ENCODE measurements around the gene DAPK2.
A peak's percentile ranks its signal among the peaks of the same experiment; 100 is the strongest.

Gene DAPK2

DNA sequence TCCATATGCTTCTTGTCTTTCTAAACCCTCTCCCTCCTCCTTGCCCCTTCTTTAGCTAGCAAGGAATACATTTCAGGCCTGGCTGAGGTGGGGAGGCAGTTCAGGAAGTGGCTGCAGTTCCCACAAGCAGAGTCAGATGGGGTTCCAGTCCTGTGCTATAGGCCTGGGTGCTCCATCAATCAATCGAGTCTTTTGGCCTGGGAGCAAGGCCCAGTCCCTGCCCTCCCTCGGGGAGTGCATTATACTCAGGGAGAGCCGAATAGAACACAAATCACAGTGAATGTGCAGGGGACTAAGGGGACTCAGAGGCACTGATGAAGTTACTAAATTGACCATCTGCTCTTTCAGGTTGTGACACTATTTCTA lies 154.5 kb downstream of the DAPK2 start:
- in situ Hi-C loops (cut with MboI; ENCODE audit: low pct_unique_long_range_greater_than_20kb, low sequenced_read_pairs) = no loop called here
- peak; percentile 49 for DNase-seq

DNA sequence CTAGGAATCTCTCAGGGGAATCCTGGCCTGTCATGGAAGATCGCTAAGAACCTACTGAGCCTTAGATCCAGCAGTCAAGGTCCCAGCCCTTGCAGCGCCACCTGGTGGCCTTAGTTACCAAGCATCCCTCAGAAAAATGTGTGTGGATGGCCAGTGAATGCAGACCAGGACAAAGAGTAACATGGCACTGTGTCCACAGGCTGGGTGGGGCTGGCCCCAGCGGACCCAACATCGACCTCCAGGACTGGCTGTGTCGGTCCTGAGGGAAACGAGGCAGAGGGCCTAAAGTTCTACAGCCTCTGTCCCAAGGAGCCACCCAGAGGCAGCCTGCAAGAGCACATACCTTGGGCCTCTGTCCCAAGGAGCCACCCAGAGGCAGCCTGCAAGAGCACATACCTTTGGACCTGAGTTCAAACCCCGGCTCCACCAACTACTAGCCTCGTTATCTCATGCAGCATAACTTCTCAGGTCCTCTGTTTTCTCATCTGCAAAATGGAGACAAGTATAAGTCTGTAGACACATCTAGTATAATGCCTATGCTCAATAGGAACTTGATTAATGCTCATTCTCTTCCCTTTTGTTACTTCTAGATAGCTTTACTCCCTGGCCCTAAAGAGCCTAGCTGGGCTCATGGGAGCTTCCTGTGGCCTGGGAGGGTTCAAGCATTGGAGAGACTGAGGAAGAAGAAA lies 155.1 kb downstream of the DAPK2 start:
- in situ Hi-C loops (cut with MboI; ENCODE audit: low pct_unique_long_range_greater_than_20kb, low sequenced_read_pairs) = no loop called here
- DNase-seq = peak; percentile 96

DNA sequence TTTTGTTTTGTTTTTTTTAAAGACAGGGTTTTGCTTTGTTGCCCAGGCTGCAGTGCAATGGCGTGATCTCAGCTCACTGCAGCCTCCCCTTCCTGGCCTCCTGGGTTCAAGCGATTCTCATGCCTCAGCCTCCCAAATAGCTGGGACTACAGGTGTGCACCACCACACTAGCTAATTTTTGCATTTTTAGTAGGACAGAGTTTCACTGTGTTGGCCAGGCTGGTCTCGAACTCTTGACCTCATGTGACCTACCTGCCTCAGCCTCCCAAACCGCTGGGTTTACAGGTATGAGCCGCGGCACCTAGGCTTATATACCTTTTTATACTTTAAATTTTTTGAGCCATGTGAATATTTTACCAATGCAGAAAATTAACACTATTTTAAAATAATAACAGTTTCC lies 155.7 kb downstream of the DAPK2 start:
- in situ Hi-C loops (cut with MboI; ENCODE audit: low pct_unique_long_range_greater_than_20kb, low sequenced_read_pairs) = no loop called here
- no peak for DNase-seq

DNA sequence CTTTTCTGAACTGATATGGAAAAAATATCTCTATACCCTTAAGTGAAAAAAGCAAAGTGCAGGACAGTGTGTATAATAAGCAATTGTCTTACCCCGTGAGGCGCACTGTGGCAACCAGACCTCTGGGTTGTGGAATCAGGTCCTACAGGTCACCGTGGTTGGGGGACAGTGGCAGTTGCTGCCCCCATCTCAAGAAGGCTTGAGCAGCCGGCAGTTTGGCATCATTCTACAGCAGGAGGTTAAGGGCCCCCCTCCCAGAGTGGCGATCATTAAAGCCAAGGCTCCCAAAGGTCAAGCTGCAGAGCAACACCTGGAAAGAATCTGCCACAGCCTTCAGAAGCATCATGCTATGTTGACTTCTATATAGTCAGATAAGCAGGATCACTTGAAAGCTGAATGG lies 156.5 kb downstream of the DAPK2 start:
- DNase-seq = no peak
- in situ Hi-C loops (cut with MboI; ENCODE audit: low pct_unique_long_range_greater_than_20kb, low sequenced_read_pairs) = no loop called here

DNA sequence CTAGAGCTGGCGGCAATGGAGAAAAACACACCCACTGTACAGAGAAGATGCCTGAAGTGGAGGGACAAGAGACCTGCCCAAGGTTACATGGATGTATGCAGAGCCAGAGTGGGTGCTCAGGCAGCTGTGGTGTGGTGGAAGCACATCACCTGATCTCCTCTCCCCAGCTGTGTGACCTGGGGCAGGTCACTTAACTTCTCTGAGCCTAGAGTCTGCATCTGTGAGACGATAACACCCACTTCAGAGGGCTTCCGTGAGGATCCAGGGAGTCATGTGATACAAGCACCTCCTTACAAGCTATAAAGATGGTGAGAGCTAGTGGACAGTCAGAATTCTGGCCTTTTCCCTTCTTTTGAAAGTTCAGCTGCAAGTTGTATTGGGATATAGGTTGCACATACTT lies 157.5 kb downstream of the DAPK2 start:
- DNase-seq = no peak
- in situ Hi-C loops (cut with MboI; ENCODE audit: low pct_unique_long_range_greater_than_20kb, low sequenced_read_pairs) = no loop called here

DNA sequence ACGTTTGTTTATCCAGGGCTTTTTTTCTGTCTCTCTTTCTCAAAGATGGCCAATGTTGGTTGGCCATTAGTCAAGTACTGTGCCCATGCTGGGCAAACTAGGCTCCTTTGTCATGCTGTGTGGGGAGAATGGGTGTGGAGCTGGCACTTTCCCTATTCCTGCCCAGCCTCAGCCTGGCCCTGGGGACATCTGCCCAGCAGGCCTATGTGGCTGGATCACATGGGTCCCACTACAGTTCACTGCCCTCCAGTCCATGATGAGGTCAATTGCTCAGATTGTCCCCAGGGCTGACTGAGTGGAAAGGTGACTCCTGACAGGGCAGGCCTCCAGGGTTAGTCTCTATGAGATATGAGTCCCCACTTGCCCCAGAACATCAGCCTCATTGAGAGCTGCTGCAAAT lies 158.1 kb downstream of the DAPK2 start:
- in situ Hi-C loops (cut with MboI; ENCODE audit: low pct_unique_long_range_greater_than_20kb, low sequenced_read_pairs) = no loop called here
- no peak for DNase-seq

DNA sequence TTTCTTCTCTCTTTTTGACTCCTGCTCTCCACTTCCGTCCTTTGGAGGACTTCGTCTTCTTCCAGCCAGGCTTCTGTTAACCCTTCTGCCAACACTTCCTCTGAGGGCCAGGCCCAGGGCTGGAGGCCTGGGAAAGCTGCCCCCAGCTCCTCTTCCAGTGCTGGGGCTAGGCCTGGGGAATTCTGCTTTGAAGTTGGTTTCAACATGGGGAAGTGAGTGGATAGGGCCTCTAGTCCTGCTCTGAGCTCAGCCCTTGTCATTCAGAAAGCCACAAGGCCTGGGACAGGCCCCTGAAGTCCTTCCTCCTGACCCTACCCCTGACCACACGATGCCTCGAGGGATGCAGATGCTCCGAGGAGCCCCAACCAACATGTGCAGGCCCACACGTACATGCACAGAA lies 158.7 kb downstream of the DAPK2 start:
- in situ Hi-C loops (cut with MboI; ENCODE audit: low pct_unique_long_range_greater_than_20kb, low sequenced_read_pairs) = no loop called here
- peak; percentile 77 for DNase-seq

DNA sequence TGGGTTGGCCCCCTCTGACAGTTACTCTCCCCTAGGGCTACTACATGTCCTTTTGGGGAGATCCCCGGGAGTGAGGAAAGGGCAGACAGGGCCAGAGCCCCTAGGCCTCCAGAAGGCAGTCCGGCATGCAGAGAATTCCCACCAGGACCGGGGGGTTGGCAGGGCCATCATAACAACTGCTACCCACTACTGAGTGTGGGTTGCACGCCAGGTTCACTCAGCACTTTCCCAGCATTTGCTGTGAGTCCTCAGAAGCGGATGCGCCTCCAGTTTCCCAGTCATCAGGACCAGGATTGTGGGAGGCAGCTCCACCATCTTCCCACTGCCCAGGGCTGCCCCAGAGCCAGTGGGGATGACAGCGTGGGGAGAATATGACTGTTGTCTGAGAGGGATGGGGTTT lies 161.3 kb downstream of the DAPK2 start:
- no peak for DNase-seq
- in situ Hi-C loops (cut with MboI; ENCODE audit: low pct_unique_long_range_greater_than_20kb, low sequenced_read_pairs) = no loop called here

DNA sequence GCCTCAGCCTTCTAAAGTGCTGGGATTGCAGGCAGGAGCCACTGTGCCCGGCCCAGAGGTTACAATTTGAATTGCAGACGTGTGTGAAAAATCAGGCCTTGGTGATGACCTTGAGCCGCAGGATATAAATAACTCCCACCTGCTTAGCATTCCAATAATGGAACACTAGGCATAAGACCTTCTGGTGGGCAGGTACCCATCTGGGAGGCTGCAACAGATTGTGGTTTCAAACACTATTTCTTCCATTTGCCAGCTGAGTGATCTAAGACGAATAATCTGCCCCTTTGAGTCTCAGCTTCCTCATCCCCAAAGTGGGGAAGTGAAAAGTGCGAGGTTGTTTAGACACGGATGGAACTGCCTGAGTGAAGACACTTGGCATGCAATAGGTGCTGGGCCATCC lies 164.9 kb downstream of the DAPK2 start:
- DNase-seq = peak; percentile 47
- in situ Hi-C loops (cut with MboI; ENCODE audit: low pct_unique_long_range_greater_than_20kb, low sequenced_read_pairs) = no loop called here

DNA sequence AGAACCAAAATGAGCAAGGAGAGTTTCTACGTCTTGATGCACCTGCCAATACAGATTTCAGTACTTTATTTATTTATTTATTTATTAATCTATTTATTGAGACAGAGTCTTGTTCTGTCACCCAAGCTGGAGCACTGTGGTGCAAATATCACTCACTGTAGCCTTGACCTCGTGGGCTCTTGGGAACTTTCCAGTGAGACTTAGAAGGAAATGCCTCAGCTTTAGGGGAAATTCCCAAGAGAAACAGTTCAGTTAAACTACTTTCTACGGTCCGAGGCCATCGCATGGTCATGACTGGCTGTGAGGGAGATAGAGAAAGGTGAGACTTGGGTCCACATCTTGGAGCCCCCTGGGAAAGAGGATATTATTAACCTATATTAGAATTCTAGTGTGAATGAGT lies 165.5 kb downstream of the DAPK2 start:
- in situ Hi-C loops (cut with MboI; ENCODE audit: low pct_unique_long_range_greater_than_20kb, low sequenced_read_pairs) = no loop called here
- DNase-seq = no peak

DNA sequence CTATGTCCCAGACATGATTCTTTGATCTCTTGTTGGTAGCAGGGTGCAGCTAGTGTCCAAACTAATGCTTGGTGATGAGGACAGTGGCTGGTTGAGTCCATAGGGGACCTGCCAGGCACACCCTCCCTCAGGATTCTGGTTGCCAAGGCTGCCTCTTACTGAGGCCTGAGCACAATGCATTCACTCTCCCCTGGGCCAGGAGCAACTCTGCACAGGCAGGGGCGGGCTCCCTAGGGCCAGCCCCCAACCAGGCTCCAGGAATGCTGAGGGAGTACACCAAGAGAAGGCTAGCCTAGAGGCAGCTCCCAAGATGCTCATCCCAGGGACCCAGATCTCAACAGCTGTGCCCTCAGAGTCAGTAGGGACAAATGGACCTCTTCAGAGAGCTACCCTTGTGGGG lies 166.3 kb downstream of the DAPK2 start:
- no peak for DNase-seq
- in situ Hi-C loops (cut with MboI; ENCODE audit: low pct_unique_long_range_greater_than_20kb, low sequenced_read_pairs) = no loop called here

DNA sequence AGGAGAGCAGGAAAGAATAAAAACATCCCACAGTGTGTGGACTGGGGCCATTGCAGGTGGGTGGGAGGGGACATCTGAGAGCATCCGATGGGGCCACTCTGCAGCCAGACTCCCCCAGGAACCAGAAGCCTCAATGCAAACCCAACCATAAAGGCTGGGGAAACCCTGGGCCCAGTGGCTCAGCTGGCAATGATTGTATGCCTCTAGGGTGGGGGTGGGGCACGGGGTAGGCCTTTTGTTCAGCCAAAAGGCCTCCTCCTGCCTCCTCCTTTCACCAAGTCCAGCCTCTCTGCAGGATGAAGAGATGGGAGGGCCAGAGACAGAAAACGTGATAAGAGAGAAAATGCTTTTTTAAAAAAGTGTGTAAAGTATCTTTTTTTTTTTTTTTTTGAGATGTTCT lies 167.1 kb downstream of the DAPK2 start:
- in situ Hi-C loops (cut with MboI; ENCODE audit: low pct_unique_long_range_greater_than_20kb, low sequenced_read_pairs) = no loop called here
- DNase-seq = no peak

DNA sequence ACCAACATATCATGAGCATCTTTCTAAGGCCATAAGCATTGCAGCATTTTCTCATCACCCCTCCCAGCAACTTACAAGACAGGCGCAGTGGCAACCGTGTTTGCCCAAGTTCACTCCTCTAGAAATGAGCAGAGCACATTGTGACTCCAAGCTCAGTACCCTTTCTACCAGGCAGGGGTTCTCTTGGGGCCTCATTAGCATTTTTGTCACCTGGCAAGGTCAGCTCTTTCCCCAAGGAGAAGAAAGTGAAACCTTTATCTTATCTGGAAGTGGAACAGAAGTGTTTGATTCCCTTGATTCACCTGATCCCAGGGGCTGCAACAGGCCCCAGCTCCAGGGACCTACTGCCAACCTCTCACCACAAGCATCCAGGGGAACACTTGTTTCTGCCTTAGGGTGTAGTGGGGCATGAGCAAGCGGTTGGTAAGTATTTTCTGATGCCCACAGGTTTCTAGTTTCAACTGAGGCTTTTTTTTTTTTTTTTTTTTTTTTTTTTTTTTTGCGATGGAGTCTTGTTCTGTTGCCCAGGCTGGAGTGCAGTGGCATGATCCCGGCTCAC lies 168.5 kb downstream of the DAPK2 start:
- no peak for DNase-seq
- in situ Hi-C loops (cut with MboI; ENCODE audit: low pct_unique_long_range_greater_than_20kb, low sequenced_read_pairs) = no loop called here

DNA sequence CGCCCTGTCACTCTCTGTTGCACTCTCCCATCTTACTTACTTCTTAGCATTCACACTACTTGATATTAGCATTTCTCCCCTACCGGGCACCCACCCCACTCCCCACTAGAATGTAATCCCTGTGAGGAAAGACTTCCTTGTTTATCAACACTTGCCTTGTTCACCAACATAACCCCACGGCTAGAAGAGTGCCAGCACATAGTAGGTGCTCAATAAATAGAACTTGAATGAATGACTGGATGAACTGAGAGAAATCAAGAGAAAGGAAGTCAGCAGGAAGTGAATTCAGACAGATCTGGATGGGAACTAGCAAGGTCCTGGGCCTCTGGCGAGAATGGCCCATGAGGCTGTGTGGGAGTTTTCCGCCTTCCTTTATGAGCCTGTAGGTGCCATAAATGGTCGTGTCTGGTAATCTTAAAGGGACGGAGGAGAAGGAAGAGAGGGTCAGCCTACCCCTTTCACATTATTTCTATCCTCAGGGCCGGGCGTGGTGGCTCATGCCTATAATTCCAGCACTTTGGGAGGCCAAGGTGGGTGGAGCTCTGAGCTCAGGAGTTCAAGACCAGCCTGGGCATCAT lies 170.1 kb downstream of the DAPK2 start:
- in situ Hi-C loops (cut with MboI; ENCODE audit: low pct_unique_long_range_greater_than_20kb, low sequenced_read_pairs) = no loop called here
- peak; percentile 66 for DNase-seq

DNA sequence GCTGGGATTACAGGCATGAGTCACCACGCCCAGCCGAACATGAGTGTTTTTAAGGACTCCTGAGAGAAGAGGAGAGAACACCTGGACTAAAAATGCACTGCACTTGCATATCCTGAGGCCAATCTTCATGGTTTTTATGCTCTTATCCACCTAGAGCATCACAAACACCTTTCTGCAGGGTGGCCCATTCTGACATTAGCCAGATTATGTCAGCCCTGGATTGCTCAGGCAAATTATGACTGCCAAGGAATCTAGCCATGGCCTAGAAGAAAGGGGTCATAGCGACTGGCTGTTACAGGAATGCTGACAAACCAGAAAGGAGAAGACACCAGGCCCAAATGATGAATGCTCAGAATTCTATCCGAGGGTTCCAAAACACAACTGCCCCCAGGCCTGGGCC lies 171.7 kb downstream of the DAPK2 start:
- in situ Hi-C loops (cut with MboI; ENCODE audit: low pct_unique_long_range_greater_than_20kb, low sequenced_read_pairs) = no loop called here
- DNase-seq = no peak

DNA sequence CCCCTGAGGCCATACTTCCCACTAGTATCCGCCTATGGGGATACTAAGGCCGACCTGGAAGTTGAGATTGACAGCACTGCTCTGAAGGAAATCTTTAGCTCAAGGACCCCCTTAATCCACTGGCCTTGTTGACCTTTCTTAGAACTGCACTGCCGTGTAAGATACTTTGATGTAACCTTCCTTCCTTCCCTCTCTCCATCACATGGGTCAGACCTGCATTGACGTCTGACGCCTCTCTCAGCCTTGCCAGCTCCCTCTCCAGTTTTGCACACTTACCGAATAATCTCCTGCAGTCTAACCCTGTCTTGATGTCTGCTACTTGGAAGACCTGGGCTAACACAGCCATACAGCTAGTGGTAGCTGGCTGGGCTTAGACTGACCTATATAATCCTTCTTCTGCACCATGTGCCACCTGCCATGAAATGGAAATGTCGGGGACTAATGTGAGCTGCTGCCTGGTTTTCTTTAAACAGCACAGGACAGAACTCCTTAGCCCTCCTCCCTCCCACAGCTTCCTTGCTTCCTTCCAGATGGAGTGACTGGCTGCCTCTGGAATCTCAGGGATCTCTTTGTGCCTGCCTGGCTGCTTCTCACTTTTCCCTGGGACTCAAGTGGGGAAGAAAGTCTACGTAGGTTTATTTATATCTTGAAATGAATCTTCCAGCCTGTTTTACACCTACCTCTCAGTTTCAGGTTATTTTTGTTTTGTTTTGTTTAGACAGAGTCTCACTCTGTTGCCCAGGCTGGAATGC lies 173.3 kb downstream of the DAPK2 start:
- in situ Hi-C loops (cut with MboI; ENCODE audit: low pct_unique_long_range_greater_than_20kb, low sequenced_read_pairs) = no loop called here
- DNase-seq = no peak

DNA sequence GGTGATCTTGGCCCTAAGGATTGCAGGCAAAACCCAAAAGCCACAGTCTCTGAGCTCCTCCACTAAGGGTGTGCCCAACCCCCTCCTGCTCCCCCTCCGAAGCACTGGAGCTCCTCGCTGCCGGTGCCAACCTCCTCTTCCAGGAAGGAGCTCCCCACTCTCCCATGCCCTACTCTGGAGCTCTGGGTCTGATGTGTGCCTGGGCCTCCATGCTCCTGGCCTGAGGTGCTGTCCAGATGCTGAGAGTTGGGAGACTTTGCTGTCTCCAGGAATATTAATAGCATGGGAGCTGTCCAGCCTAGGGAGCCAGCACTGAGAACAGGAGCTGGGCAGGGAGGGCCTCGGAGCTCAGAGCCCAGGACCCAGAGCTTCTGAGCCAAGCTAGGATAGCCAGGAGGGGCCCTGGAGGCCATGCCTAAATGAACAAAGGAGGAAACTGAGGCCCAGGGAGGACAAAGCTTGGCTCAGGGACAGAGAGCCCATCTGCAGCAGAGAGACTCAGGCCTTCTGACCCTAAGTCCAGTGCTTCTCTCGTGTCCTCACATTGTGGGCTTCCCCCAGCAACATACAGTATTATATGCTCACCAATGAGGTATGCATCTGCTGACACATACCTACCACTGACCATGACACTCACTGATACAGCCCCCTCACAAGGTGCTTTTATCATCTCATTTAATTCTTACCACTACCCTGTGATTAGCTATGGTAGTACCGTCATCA lies 175.6 kb downstream of the DAPK2 start:
- in situ Hi-C loops (cut with MboI; ENCODE audit: low pct_unique_long_range_greater_than_20kb, low sequenced_read_pairs) = no loop called here
- DNase-seq = peak; percentile 73

DNA sequence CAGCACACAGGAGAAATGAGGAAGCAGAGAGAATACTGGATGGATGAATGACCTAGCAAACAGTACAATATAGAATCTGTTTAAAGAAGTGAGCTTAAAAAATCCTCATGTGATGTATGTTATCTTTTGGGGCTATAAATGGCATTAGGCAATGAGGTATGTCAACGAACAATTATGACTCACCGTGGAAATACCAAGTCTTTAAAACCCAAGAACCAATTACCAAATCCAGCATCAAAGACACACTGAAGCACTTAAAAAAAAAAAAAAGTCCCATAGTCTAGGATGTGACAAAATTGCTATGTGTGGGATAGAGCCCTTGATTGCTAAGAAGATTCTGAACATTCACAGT lies 176.3 kb downstream of the DAPK2 start:
- in situ Hi-C loops (cut with MboI; ENCODE audit: low pct_unique_long_range_greater_than_20kb, low sequenced_read_pairs) = no loop called here

DNA sequence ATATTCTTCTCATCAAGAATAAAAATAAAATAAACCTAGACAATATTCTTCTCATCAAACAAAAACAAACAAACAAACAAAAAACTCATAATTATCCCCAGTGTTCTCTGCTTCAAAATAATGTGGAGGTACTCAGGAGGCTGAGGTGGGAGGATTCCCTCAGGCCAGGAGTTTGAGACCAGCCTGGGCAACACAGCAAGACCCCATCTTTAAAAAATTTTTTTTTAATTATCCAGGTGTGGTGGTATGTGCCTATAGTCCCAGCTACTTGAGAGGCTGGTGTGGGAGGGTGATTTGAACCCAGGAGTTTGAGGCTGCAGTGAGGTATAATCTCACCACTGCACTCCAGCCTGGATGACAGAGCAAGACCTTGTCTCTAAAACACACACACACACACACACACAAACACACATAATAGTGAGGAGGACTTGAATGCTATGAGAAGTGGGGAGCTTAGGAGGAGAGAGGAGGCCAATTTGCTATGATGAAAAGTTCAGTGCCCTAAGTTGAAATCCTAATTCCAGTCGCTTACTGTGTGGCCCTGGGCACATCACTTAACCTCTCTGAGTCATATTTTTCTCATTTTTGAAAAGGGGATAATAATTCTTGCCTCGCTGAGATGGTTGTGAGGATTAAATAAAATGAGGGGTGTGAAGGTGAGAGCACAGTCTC lies 176.8 kb downstream of the DAPK2 start:
- in situ Hi-C loops (cut with MboI; ENCODE audit: low pct_unique_long_range_greater_than_20kb, low sequenced_read_pairs) = no loop called here
- no peak for DNase-seq

More for the DNA sequence above, 176.3 kb downstream of the DAPK2 start:
- peak; percentile 41 for DNase-seq
